GM12891 (cell line): ENCODE results near the gene SLC35F6.
"Not testable (repeated sequence)": the region's sequence is repeated elsewhere in the genome, so short reads cannot be mapped to it uniquely, and the experiment has no call there.

Experiments
- POLR2A ChIP-seq: IDR thresholded peaks from 2 replicates; pipeline ENCODE4 v1.6.1; 2011; ENCODE audit warnings: low read depth, low read length, control low read depth
- POLR2AphosphoS5 ChIP-seq: IDR thresholded peaks from 2 replicates; pipeline ENCODE4 v1.6.1; 2011; ENCODE audit warnings: low read depth, low read length, control low read depth
- TAF1 ChIP-seq: IDR thresholded peaks from 2 replicates; pipeline ENCODE4 v1.6.1; 2011; ENCODE audit warnings: low read depth, low read length, control low read depth

DNA sequence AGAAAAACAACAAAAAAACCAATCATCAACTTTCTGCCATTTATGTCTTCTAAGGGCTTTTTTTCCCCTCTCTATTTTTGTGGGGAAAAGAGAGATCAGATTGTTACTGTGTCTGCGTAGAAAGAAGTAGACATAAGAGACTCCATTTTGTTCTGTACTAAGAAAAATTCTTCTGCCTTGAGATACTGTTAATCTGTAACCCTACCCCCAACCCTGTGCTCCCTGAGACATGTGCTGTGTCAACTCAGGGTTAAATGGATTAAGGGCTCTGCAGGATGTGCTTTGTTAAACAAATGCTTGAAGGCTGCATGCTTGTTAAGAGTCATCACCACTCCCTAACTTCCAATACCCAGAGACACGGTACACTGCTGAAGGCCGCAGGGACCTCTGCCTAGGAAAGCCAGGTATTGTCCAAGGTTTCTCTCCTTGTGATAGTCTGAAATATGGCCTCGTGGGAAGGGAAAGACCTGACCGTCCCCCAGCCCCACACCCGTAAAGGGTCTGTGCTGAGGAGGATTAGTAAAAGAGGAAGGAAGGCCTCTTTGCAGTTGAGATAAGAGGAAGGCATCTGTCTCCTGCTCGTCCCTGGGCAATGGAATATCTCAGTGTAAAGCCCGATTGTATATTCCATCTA is 14.2 kb upstream of the SLC35F6 start:
- TF ChIP-seq POLR2AphosphoS5, POLR2A, TAF1: not testable (repeated sequence)
